IMR-90 (cell line): ENCODE data around the gene SLC39A11. TPM values are rescaled to one million over a fixed set of nuclear protein-coding genes. Genes with fewer than 3 reads are reported as not detected.

ENCODE experiments used
- ATAC-seq: fragments of 200-7000 bp; cut with Tn5 transposase; 2 replicates; pipeline ENCODE4 v1.9.1; 2020; ENCODE audit warnings: low read depth, mild to moderate bottlenecking, moderate library complexity
- BruUV-seq: library from RNA; stranded (reverse); fragments of 400-500 nt; replicated peaks from 2 replicates; lab custom pipeline; 2021; lab: Mats Ljungman, UMichigan
- CTCF ChIA-PET: fragments of 300-600 bp; formaldehyde crosslinking; extraction: SDS; loops from one replicate; lab custom pipeline; 2021; ENCODE audit warnings: antibody characterized with exemption; lab: Yijun Ruan, JAX
- POLR2A ChIA-PET: fragments of 300-600 bp; sonication (Branson Sonifier 250); formaldehyde crosslinking; loops from one replicate; lab custom pipeline; 2022; ENCODE audit warnings: antibody characterized with exemption; ENCODE audit not compliant: unreplicated experiment; lab: Charles Lee
- DNase-seq: peaks from one replicate; pipeline ENCODE4 v3.0.0; 2013
- H2AFZ ChIP-seq: replicated peaks from 2 replicates; pipeline ENCODE3; 2013; ENCODE audit warnings: low read length, mild to moderate bottlenecking; ENCODE audit not compliant: poor library complexity
- H2AK5ac ChIP-seq: 2 replicates; pipeline ENCODE4 v1.6.1; 2013; ENCODE audit warnings: low read depth, low read length, inconsistent platforms
- H2AK9ac ChIP-seq: replicated peaks from 2 replicates; pipeline ENCODE3; 2013; ENCODE audit warnings: mild to moderate bottlenecking, low read depth, low read length, moderate library complexity; ENCODE audit not compliant: poor library complexity
- H2BK120ac ChIP-seq: 2 replicates; pipeline ENCODE4 v1.6.1; 2013; ENCODE audit warnings: low read depth, low read length, inconsistent platforms
- H2BK15ac ChIP-seq: 3 replicates; pipeline ENCODE4 v1.6.1; 2013; ENCODE audit warnings: low read depth, low read length, inconsistent platforms
- H2BK20ac ChIP-seq: 2 replicates; pipeline ENCODE4 v1.6.1; 2013; ENCODE audit warnings: low read depth, mild to moderate bottlenecking, inconsistent platforms, low read length, moderate library complexity
- H2BK5ac ChIP-seq: 2 replicates; pipeline ENCODE4 v1.6.1; 2013; ENCODE audit warnings: mild to moderate bottlenecking, low read depth, low read length, inconsistent platforms; ENCODE audit not compliant: poor library complexity, severe bottlenecking
- H3K14ac ChIP-seq: replicated peaks from 2 replicates; pipeline ENCODE4 v1.6.1; 2013; ENCODE audit warnings: low read depth, low read length, inconsistent platforms
- H3K18ac ChIP-seq: 2 replicates; pipeline ENCODE4 v1.6.1; 2013; ENCODE audit warnings: low read depth, low read length, control low read depth
- H3K23ac ChIP-seq: 2 replicates; pipeline ENCODE4 v1.6.1; 2013; ENCODE audit warnings: low read depth, low read length, inconsistent platforms
- H3K27ac ChIP-seq: 2 replicates; pipeline ENCODE4 v1.5.1; 2013; ENCODE audit warnings: mild to moderate bottlenecking, control low read depth, low read length; ENCODE audit not compliant: insufficient read depth
- H3K27me3 ChIP-seq: 2 replicates; pipeline ENCODE4 v1.6.1; 2013; ENCODE audit warnings: low read length; ENCODE audit not compliant: control insufficient read depth, insufficient read depth
- H3K36me3 ChIP-seq: 2 replicates; pipeline ENCODE4 v1.6.1; 2013; ENCODE audit warnings: low read length, mixed read lengths; ENCODE audit not compliant: control insufficient read depth, insufficient read depth
- H3K4ac ChIP-seq: 2 replicates; pipeline ENCODE4 v1.6.1; 2013; ENCODE audit warnings: low read depth, low read length, inconsistent platforms
- H3K4me1 ChIP-seq: 2 replicates; pipeline ENCODE4 v1.6.1; 2013; ENCODE audit warnings: low read length, mixed read lengths; ENCODE audit not compliant: control insufficient read depth, insufficient read depth
- H3K4me2 ChIP-seq: 2 replicates; pipeline ENCODE4 v1.6.1; 2013; ENCODE audit warnings: low read depth, mild to moderate bottlenecking, control low read depth, low read length, moderate library complexity
- H3K4me3 ChIP-seq: 2 replicates; pipeline ENCODE4 v1.5.1; 2013; ENCODE audit warnings: low read depth, mild to moderate bottlenecking, control low read depth, low read length, moderate library complexity; ENCODE audit not compliant: insufficient read depth
- H3K56ac ChIP-seq: 2 replicates; pipeline ENCODE4 v1.6.1; 2013; ENCODE audit warnings: low read length, inconsistent platforms; ENCODE audit not compliant: insufficient read depth; ENCODE audit errors: extremely low read depth
- H3K79me1 ChIP-seq, 2 experiments: 2 replicates each; pipeline ENCODE4 v1.6.1; 2013; ENCODE audit warnings: low read length in 2 of 2, inconsistent platforms in 1 of 2, low read depth in 1 of 2
- H3K9ac ChIP-seq: 2 replicates; pipeline ENCODE4 v1.6.1; 2013; ENCODE audit warnings: low read depth, low read length, control low read depth
- H3K9me1 ChIP-seq: 2 replicates; pipeline ENCODE4 v1.6.1; 2013; ENCODE audit warnings: low read length, inconsistent platforms; ENCODE audit not compliant: insufficient read depth
- H3K9me3 ChIP-seq: 2 replicates; pipeline ENCODE4 v1.6.1; 2013; ENCODE audit warnings: low read length; ENCODE audit not compliant: control insufficient read depth, insufficient read depth
- H4K20me1 ChIP-seq: 2 replicates; pipeline ENCODE4 v1.6.1; 2013; ENCODE audit warnings: low read length, inconsistent platforms; ENCODE audit not compliant: insufficient read depth
- H4K5ac ChIP-seq: 2 replicates; pipeline ENCODE4 v1.6.1; 2013; ENCODE audit warnings: mild to moderate bottlenecking, low read depth, low read length, control low read depth
- H4K8ac ChIP-seq, 2 experiments: 2 replicates each; pipeline ENCODE4 v1.6.1; 2013; ENCODE audit warnings: low read depth in 2 of 2, low read length in 2 of 2, control low read depth in 1 of 2, inconsistent platforms in 1 of 2
- H4K91ac ChIP-seq: 2 replicates; pipeline ENCODE4 v1.6.1; 2013; ENCODE audit warnings: low read depth, low read length, inconsistent platforms; ENCODE audit not compliant: insufficient read depth
- BHLHE40 ChIP-seq: fragments of 150-350 bp; IDR thresholded peaks from 2 replicates; pipeline ENCODE4 v1.6.1; 2016; ENCODE audit warnings: mild to moderate bottlenecking, low read depth, low read length
- NFE2L2 ChIP-seq: fragments of 150-350 bp; IDR thresholded peaks from 2 replicates; pipeline ENCODE4 v1.6.1; 2016; ENCODE audit warnings: low read depth, mild to moderate bottlenecking, low read length
- RFX5 ChIP-seq: IDR thresholded peaks from 2 replicates; pipeline ENCODE4 v1.8.0; 2012; ENCODE audit warnings: low read depth, mild to moderate bottlenecking, low read length, moderate library complexity
- SMC3 ChIP-seq: fragments of 150-350 bp; IDR thresholded peaks from 2 replicates; pipeline ENCODE4 v1.6.1; 2016; ENCODE audit warnings: low read depth, mild to moderate bottlenecking, antibody characterized with exemption, low read length, moderate library complexity
- WGBS, 2 experiments: methylation state at CpG; one replicate each; pipeline versions ENCODE4 v1.1.5 to v1.1.7; 2013; ENCODE audit warnings: missing lambda C conversion rate in 2 of 2; ENCODE audit not compliant: insufficient read length in 1 of 2; ENCODE audit errors: extremely low coverage in 2 of 2; 5-methylcytosine and 5-hydroxymethylcytosine counted together
- dilution Hi-C: fragments of 300-500 bp; cut with HindIII; formaldehyde crosslinking; loops from one replicate; pipeline ENCODE4 v1.14.3; 2018; ENCODE audit warnings: low sequenced_read_pairs; ENCODE audit not compliant: unreplicated experiment
- in situ Hi-C: fragments of 300-500 bp; cut with MboI; formaldehyde crosslinking; loops from 3 replicates; pipeline ENCODE4 v1.14.3; 2019; ENCODE audit warnings: low sequenced_read_pairs, inconsistent platforms, mixed read lengths
- intact Hi-C: fragments of 100-400 bp; cut with micrococcal nuclease; formaldehyde crosslinking; loops from 2 replicates; pipeline ENCODE4 v1.10.0; 2022
- polyA plus RNA-seq, 3 experiments: library from polyadenylated mRNA; depleted of rRNA; stranded (reverse); fragments of >200 nt; gene quantifications; 2 replicates each; pipeline ENCODE4 v1.2.3, GENCODE V29; 2012; ENCODE audit warnings: low replicate concordance in 1 of 3
- total RNA-seq: library from RNA; depleted of rRNA; stranded (reverse); fragments of >200 nt; gene quantifications from 2 replicates; pipeline ENCODE4 v1.2.3, GENCODE V29; 2012
- TF ChIP-seq, protein P1 (sequence below): conservative IDR thresholded peaks from 2 replicates; pipeline ENCODE4 v1.5.1; 2012; ENCODE audit warnings: mild to moderate bottlenecking, low read depth, low read length, improper control_type of control experiment

The SLC39A11 gene
- total and polyA plus RNA-seq, 2 of the 4 experiments (the other 2 are of a cell fraction) = 8.8 to 14.3 TPM

DNA sequence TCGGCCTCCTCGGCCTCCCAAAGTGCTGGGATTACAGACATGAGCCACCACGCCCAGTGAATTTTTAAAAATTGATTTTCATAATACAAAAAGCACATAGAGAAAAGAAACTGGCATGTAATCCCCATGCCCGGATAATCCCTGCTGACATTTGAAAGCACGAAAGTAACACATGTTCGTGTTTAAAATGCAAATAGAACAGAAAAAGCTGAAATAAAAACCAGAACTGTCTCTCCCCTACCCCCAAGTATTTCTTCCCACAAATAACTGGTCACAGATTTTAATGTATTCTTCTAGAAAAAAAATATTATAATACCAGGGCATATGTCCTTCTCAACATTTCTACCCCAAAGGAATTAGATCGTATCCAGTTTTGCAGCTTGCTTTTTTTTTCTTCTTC lies 222.9 kb downstream of the SLC39A11 start:
- in situ Hi-C loops = no loop called here
- TF ChIP-seq, protein P1, sequence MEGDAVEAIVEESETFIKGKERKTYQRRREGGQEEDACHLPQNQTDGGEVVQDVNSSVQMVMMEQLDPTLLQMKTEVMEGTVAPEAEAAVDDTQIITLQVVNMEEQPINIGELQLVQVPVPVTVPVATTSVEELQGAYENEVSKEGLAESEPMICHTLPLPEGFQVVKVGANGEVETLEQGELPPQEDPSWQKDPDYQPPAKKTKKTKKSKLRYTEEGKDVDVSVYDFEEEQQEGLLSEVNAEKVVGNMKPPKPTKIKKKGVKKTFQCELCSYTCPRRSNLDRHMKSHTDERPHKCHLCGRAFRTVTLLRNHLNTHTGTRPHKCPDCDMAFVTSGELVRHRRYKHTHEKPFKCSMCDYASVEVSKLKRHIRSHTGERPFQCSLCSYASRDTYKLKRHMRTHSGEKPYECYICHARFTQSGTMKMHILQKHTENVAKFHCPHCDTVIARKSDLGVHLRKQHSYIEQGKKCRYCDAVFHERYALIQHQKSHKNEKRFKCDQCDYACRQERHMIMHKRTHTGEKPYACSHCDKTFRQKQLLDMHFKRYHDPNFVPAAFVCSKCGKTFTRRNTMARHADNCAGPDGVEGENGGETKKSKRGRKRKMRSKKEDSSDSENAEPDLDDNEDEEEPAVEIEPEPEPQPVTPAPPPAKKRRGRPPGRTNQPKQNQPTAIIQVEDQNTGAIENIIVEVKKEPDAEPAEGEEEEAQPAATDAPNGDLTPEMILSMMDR = no peak
- TF ChIP-seq SMC3 (no peak), NFE2L2 (no peak), BHLHE40 (no peak), RFX5 (no peak)
- no peak overlapping the region for H3K56ac ChIP-seq
- dilution Hi-C loops = no loop called here
- H2BK20ac ChIP-seq = no peak overlapping the region
- DNase-seq (no peak), ATAC-seq (no peak)
- no peak overlapping the region for H3K23ac ChIP-seq
- H2BK120ac ChIP-seq = no peak overlapping the region
- H3K27me3 ChIP-seq = no peaks in the 10 kb centered on the region
- no peak overlapping the region for H3K18ac ChIP-seq
- no peak overlapping the region for H2BK15ac ChIP-seq
- H3K14ac ChIP-seq = no peak overlapping the region
- H3K36me3 ChIP-seq = no peaks in the 10 kb centered on the region
- no TSS peak for BruUV-seq
- H4K91ac ChIP-seq = no peak overlapping the region
- CTCF ChIA-PET = no interaction called here
- no peak overlapping the region for H4K5ac ChIP-seq
- H3K9ac ChIP-seq = no peak overlapping the region
- H3K4me2 ChIP-seq = no peak overlapping the region
- no peak overlapping the region for H4K8ac ChIP-seq
- no peaks in the 10 kb centered on the region for H3K4me1 ChIP-seq
- no peak overlapping the region for H2AK5ac ChIP-seq
- POLR2A ChIA-PET = no interaction called here
- intact Hi-C loops = no loop called here
- no CpG with 5 or more reads among the region's 7 CpGs for WGBS, 2 experiments
- no peak overlapping the region for H2AK9ac ChIP-seq
- no peaks in the 10 kb centered on the region for H4K20me1 ChIP-seq
- no peak overlapping the region for H2AFZ ChIP-seq
- H3K4me3 ChIP-seq = no peak overlapping the region
- H2BK5ac ChIP-seq = no peak overlapping the region
- H3K79me1 ChIP-seq = no peaks in the 10 kb centered on the region
- H3K9me3 ChIP-seq = no peaks in the 10 kb centered on the region; the same call in 1 of the 2 replicates
- H3K9me1 ChIP-seq = no peaks in the 10 kb centered on the region
- no peak overlapping the region for H3K4ac ChIP-seq
- no peak overlapping the region for H3K27ac ChIP-seq
